Adrenal gland (tissue), 5 donors: ENCODE data around the gene PPP2R5C.

ENCODE experiments used
- POLR2A ChIP-seq, 2 donors: fragments of 450-650 bp; IDR thresholded peaks; one replicate each; pipeline ENCODE4 v1.6.1; 2017; ENCODE audit warnings: antibody characterized with exemption in 2 of 2, mild to moderate bottlenecking in 2 of 2, moderate library complexity in 1 of 2
- TF ChIP-seq, protein P1 (sequence below), 6 experiments: fragments of 450-650 bp in 4 of 6; fragments of 200-600 bp in 2 of 6; sonication (generic) in 1 of 6; IDR thresholded peaks; 1 replicate in 5 of 6; 2 replicates in 1 of 6; pipeline versions ENCODE4 v1.5.1 to v1.8.0; 2016 to 2021; ENCODE audit warnings: antibody characterized with exemption in 6 of 6, mild to moderate bottlenecking in 2 of 6, moderate library complexity in 1 of 6
- donor health status: DM: no; HTN: no; CAD: no.

DNA sequence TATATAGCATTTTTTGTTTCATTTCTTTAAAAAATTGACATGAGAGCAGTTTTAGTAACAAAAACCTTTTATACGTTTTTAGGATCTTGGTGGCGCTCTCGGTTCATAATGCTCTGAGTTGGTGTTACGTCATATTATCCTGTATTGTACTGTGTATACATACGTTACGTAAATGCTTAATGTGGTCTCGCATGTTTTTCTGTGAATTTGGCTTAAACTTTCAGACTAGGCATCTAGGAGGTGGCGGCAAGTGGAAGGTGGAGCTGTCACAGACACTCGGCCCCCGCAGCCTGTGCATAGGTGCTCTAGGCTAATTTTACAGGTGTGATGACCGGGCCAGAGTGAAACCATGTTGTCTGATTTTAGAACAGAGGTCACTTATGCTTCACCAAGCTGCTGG, 60.0 kb downstream of the PPP2R5C start:
- TF ChIP-seq, protein P1, sequence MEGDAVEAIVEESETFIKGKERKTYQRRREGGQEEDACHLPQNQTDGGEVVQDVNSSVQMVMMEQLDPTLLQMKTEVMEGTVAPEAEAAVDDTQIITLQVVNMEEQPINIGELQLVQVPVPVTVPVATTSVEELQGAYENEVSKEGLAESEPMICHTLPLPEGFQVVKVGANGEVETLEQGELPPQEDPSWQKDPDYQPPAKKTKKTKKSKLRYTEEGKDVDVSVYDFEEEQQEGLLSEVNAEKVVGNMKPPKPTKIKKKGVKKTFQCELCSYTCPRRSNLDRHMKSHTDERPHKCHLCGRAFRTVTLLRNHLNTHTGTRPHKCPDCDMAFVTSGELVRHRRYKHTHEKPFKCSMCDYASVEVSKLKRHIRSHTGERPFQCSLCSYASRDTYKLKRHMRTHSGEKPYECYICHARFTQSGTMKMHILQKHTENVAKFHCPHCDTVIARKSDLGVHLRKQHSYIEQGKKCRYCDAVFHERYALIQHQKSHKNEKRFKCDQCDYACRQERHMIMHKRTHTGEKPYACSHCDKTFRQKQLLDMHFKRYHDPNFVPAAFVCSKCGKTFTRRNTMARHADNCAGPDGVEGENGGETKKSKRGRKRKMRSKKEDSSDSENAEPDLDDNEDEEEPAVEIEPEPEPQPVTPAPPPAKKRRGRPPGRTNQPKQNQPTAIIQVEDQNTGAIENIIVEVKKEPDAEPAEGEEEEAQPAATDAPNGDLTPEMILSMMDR (IDR thresholded peaks at IDR 0.05): no peak
- TF ChIP-seq POLR2A (IDR thresholded peaks at IDR 0.05): no peak
